OCI-LY7 (cell line): Measurements from ENCODE around the gene CTNNA2. TPM values are rescaled to one million over a fixed set of nuclear protein-coding genes. Genes with fewer than 3 reads are reported as not detected.

ENCODE experiments used
- BruUV-seq: library from RNA; stranded (reverse); fragments of 400-500 nt; replicated peaks from 2 replicates; lab custom pipeline; 2021; lab: Mats Ljungman, UMichigan
- CTCF ChIA-PET: fragments of 300-600 bp; sonication (Branson Sonifier 250); formaldehyde crosslinking; loops from one replicate; lab custom pipeline; 2022; ENCODE audit warnings: antibody characterized with exemption; ENCODE audit not compliant: unreplicated experiment; lab: Charles Lee
- POLR2A ChIA-PET: fragments of 300-600 bp; sonication (Branson Sonifier 250); formaldehyde crosslinking; loops from one replicate; lab custom pipeline; 2022; ENCODE audit warnings: antibody characterized with exemption; lab: Charles Lee
- DNase-seq: peaks from one replicate; pipeline ENCODE4 v3.0.0-alpha.2; 2015; ENCODE audit warnings: low spot score
- H2AFZ ChIP-seq: fragments of 200-600 bp; sonication (generic), shearing (Covaris generic); 2 replicates; pipeline ENCODE4 v1.6.1; 2014; ENCODE audit warnings: mild to moderate bottlenecking, antibody characterized with exemption, low read length, moderate library complexity
- H3K27ac ChIP-seq: fragments of 200-600 bp; sonication (generic); 2 replicates; pipeline ENCODE4 v1.5.1; 2014; ENCODE audit warnings: mixed run types, low read depth, mild to moderate bottlenecking, moderate library complexity, low read length, inconsistent platforms; ENCODE audit not compliant: poor library complexity, severe bottlenecking
- H3K36me3 ChIP-seq: fragments of 200-600 bp; sonication (generic); 2 replicates; pipeline ENCODE4 v1.6.1; 2014; ENCODE audit warnings: mild to moderate bottlenecking, antibody characterized with exemption, low read length, moderate library complexity, mixed read lengths; ENCODE audit not compliant: insufficient read depth
- H3K4me1 ChIP-seq: fragments of 200-600 bp; sonication (generic); 2 replicates; pipeline ENCODE4 v1.5.1; 2014; ENCODE audit warnings: mild to moderate bottlenecking, low read length; ENCODE audit not compliant: insufficient read depth, poor library complexity, severe bottlenecking
- H3K4me2 ChIP-seq: fragments of 200-600 bp; sonication (generic); 2 replicates; pipeline ENCODE4 v1.6.1; 2014; ENCODE audit warnings: mild to moderate bottlenecking, low read length
- H3K4me3 ChIP-seq: fragments of 200-600 bp; sonication (generic); 2 replicates; pipeline ENCODE4 v1.5.1; 2014; ENCODE audit warnings: mild to moderate bottlenecking, low read depth, low read length; ENCODE audit not compliant: poor library complexity, severe bottlenecking
- H3K79me2 ChIP-seq: fragments of 200-600 bp; sonication (generic); 2 replicates; pipeline ENCODE4 v1.6.1; 2016; ENCODE audit warnings: low read depth, mild to moderate bottlenecking, low read length, moderate library complexity, mixed read lengths; ENCODE audit not compliant: insufficient read depth
- H3K9me2 ChIP-seq: fragments of 200-600 bp; sonication (generic); 2 replicates; pipeline ENCODE4 v1.6.1; 2016; ENCODE audit warnings: mild to moderate bottlenecking, low read length, mixed read lengths; ENCODE audit not compliant: insufficient read depth
- H3K9me3 ChIP-seq: fragments of 200-600 bp; sonication (generic); 2 replicates; pipeline ENCODE4 v1.6.1; 2014; ENCODE audit warnings: mild to moderate bottlenecking, mixed run types, low read length, mixed read lengths
- H4K20me1 ChIP-seq: fragments of 200-600 bp; sonication (generic); 2 replicates; pipeline ENCODE4 v1.6.1; 2014; ENCODE audit warnings: mild to moderate bottlenecking, antibody characterized with exemption, low read length, moderate library complexity, mixed read lengths; ENCODE audit not compliant: insufficient read depth
- EZH2phosphoT487 ChIP-seq: fragments of 200-600 bp; sonication (generic); IDR thresholded peaks from 2 replicates; pipeline ENCODE4 v1.6.1; 2018; ENCODE audit warnings: low read depth, borderline replicate concordance, mild to moderate bottlenecking, mixed run types, antibody characterized with exemption, low read length, moderate library complexity, mixed read lengths
- intact Hi-C: fragments of 100-400 bp; cut with micrococcal nuclease; formaldehyde crosslinking; loops from one replicate; pipeline ENCODE4 v1.10.0; 2022; ENCODE audit not compliant: unreplicated experiment
- total RNA-seq, 2 experiments: library from RNA; depleted of rRNA in 1 of 2; stranded (reverse); fragments of >200 nt in 1 of 2; shearing (Covaris generic) in 1 of 2; gene quantifications; 2 replicates each; pipeline ENCODE4 v1.2.3, GENCODE V29; 2014 to 2022
- TF ChIP-seq, protein P1 (sequence below): fragments of 200-600 bp; sonication (generic); conservative IDR thresholded peaks from 2 replicates; pipeline ENCODE4 v1.5.1; 2014; ENCODE audit warnings: mild to moderate bottlenecking, antibody characterized with exemption, low read length, moderate library complexity, mixed read lengths

Gene CTNNA2
- total RNA-seq, 2 experiments from 2014 or later, result 0.19 to 2.7 TPM

- Histone ChIP-seq H3K9me2 (no peaks in the 10 kb centered on the region), H3K4me3 (no peak overlapping the region), H4K20me1 (no peaks in the 10 kb centered on the region), H3K9me3 (no peaks in the 10 kb centered on the region), H3K4me2 (no peak overlapping the region), H3K4me1 (no peaks in the 10 kb centered on the region), H2AFZ (no peak overlapping the region), H3K79me2 (no peaks in the 10 kb centered on the region), H3K27ac (no peak overlapping the region), H3K36me3 (no peaks in the 10 kb centered on the region)
- intact Hi-C loops, result no loop called here
- BruUV-seq, result no TSS peak
- POLR2A ChIA-PET, result no interaction called here
- CTCF ChIA-PET, result no interaction called here
- TF ChIP-seq EZH2phosphoT487, result no peak
- TF ChIP-seq, protein P1, sequence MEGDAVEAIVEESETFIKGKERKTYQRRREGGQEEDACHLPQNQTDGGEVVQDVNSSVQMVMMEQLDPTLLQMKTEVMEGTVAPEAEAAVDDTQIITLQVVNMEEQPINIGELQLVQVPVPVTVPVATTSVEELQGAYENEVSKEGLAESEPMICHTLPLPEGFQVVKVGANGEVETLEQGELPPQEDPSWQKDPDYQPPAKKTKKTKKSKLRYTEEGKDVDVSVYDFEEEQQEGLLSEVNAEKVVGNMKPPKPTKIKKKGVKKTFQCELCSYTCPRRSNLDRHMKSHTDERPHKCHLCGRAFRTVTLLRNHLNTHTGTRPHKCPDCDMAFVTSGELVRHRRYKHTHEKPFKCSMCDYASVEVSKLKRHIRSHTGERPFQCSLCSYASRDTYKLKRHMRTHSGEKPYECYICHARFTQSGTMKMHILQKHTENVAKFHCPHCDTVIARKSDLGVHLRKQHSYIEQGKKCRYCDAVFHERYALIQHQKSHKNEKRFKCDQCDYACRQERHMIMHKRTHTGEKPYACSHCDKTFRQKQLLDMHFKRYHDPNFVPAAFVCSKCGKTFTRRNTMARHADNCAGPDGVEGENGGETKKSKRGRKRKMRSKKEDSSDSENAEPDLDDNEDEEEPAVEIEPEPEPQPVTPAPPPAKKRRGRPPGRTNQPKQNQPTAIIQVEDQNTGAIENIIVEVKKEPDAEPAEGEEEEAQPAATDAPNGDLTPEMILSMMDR, result no peak
- no peak for DNase-seq
Observed at GRCh38 chr2:80007777-80008503, 495.1 kb downstream of the CTNNA2 start.

DNA sequence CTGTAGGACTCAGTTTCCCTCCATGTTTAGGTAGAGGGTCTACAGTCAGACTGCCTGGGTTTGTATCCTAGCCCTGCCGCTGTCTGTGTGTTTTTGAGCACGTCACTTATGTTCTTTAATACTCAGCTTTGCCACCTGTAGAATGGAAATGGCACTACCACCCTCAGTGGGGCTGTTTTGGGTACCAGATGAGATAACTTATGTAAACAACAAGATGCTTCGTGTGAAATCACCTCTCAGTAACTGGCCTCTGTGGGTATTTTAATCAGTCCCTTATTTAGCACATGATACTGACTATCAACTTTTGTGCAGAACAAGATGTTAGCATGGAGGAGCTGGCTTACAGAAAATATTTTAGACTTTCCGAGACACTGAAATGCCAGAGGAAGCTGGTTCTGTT, 495.7 kb downstream of the CTNNA2 start:
- Histone ChIP-seq H3K9me3 (no peaks in the 10 kb centered on the region), H3K4me1 (no peaks in the 10 kb centered on the region), H3K79me2 (no peaks in the 10 kb centered on the region), H3K9me2 (no peaks in the 10 kb centered on the region), H3K27ac (no peak overlapping the region), H3K4me3 (no peak overlapping the region), H3K4me2 (no peak overlapping the region), H3K36me3 (no peaks in the 10 kb centered on the region), H2AFZ (no peak overlapping the region), H4K20me1 (no peaks in the 10 kb centered on the region)
- TF ChIP-seq, protein P1, result no peak
- TF ChIP-seq EZH2phosphoT487, result no peak
- BruUV-seq, result no TSS peak
- ChIA-PET CTCF (no interaction called here), POLR2A (interaction anchor here (0.6 kb wide), 1 partner anchor 76 kb away, joined by 3 read pairs; no protein-coding TSS in a partner anchor)
- intact Hi-C loops, result no loop called here
- DNase-seq, result no peak

- Histone ChIP-seq H4K20me1 (no peaks in the 10 kb centered on the region), H3K9me3 (no peaks in the 10 kb centered on the region), H3K4me3 (no peak overlapping the region), H3K79me2 (no peaks in the 10 kb centered on the region), H3K36me3 (no peaks in the 10 kb centered on the region), H3K27ac (no peak overlapping the region), H3K9me2 (no peaks in the 10 kb centered on the region), H3K4me1 (no peaks in the 10 kb centered on the region), H3K4me2 (no peak overlapping the region), H2AFZ (no peak overlapping the region)
- no peak for DNase-seq
- no peak for TF ChIP-seq EZH2phosphoT487
- TF ChIP-seq, protein P1, result no peak
- POLR2A ChIA-PET, result interaction anchor here (0.6 kb wide), 1 partner anchor 76 kb away, joined by 3 read pairs; no protein-coding TSS in a partner anchor
- BruUV-seq, result no TSS peak
- intact Hi-C loops, result no loop called here
- CTCF ChIA-PET, result no interaction called here
Observed at GRCh38 chr2:80009211-80009610, 496.4 kb downstream of the CTNNA2 start.
